Ovary (tissue), 1 donor: ENCODE results near the gene MRPS9.

Experiments used
- EP300 ChIP-seq: sonication (generic); formaldehyde crosslinking; IDR thresholded peaks from one replicate; pipeline ENCODE4 v1.6.1; 2017; ENCODE audit warnings: antibody characterized with exemption
- POLR2A ChIP-seq: fragments of 450-650 bp; IDR thresholded peaks from one replicate; pipeline ENCODE4 v1.6.1; 2017; ENCODE audit warnings: antibody characterized with exemption, mild to moderate bottlenecking, moderate library complexity

DNA sequence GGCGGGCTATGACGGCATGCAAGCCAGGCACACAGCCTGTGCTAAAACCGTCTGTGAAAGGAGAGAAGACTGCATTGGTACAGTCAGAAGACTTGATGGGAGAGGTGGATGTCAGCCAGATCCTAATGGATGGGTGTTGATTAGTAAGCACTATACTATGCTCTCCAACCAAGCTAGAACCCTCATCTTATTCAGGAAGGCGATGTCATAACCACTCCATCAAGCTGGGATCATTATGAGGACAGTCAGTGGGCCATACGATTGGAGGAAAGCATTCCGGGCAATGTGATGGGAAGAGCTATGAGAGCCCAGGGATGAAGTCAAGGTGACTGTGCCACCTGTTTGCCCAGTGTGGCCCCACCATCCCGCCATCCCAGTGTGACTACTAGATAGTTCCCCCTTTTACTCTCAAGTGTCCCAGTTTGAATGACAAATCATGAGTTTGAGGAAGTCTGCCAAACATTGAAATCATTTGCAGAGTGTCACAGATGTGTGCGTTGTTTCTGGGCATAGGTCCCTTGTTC is 66.4 kb downstream of the MRPS9 start:
- TF ChIP-seq POLR2A (no peak), EP300 (no peak)
